ENCODE measurements around the gene CSTA. TPM values are rescaled to one million over a fixed set of nuclear protein-coding genes. Genes with fewer than 3 reads are reported as not detected.

CSTA gene
- total RNA-seq, 2 experiments from 2014 or later, result 1.2 to 1.4 TPM

GRCh38 chr3:122284486-122284885, 40.6 kb upstream of the CSTA start:
- Mint-ChIP-seq H3K27me3 (no peaks in the 10 kb centered on the region), H3K4me3 (no peak overlapping the region), H3K27ac (no peak overlapping the region), H3K9me3 (no peaks in the 10 kb centered on the region), H3K36me3 (ENCODE audit: low read depth) (no peaks in the 10 kb centered on the region), H3K4me1 (ENCODE audit: low read depth) (peaks cover 6% of the 10 kb centered on the region)
- CTCF ChIA-PET, result no interaction called here
- Histone ChIP-seq H3K27me3 (ENCODE audit: control insufficient read depth in 1 of 2, insufficient read depth in 2 of 2, low read length in 2 of 2) (peaks cover 2 to 6% of the 10 kb centered on the region in 2 experiments), H3K4me1 (ENCODE audit: insufficient read depth, low read length) (peaks cover 2% of the 10 kb centered on the region), H3K36me3 (ENCODE audit: insufficient read depth, low read length) (no peaks in the 10 kb centered on the region), H3K27ac (ENCODE audit: low read depth in 1 of 2, low read length in 2 of 2) (no peak overlapping the region), H3K4me3 (ENCODE audit: low read length) (no peak overlapping the region), H3K9me3 (ENCODE audit: control insufficient read depth in 1 of 2, insufficient read depth in 1 of 2, low read length in 2 of 2) (no peaks in the 10 kb centered on the region)
- POLR2A ChIA-PET, result no interaction called here
- intact Hi-C loops (cut with DNase I, micrococcal nuclease), result no loop called here
- TF ChIP-seq CTCF (IDR thresholded peaks at IDR 0.05), result no peak
- no peak for ATAC-seq (ENCODE audit: poor library complexity)
- no peak for DNase-seq

- ATAC-seq (ENCODE audit: poor library complexity), result no peak
- Histone ChIP-seq H3K9me3 (ENCODE audit: control insufficient read depth in 1 of 2, insufficient read depth in 1 of 2, low read length in 2 of 2) (no peaks in the 10 kb centered on the region), H3K4me1 (ENCODE audit: insufficient read depth, low read length) (peaks cover 13% of the 10 kb centered on the region), H3K27me3 (ENCODE audit: control insufficient read depth in 1 of 2, insufficient read depth in 2 of 2, low read length in 2 of 2) (no peaks in the 10 kb centered on the region), H3K27ac (ENCODE audit: low read depth in 1 of 2, low read length in 2 of 2) (no peak overlapping the region), H3K4me3 (ENCODE audit: low read length) (no peak overlapping the region), H3K36me3 (ENCODE audit: insufficient read depth, low read length) (no peaks in the 10 kb centered on the region)
- CTCF ChIA-PET, result no interaction called here
- no peak for DNase-seq
- no peak overlapping the region for H3K27ac Mint-ChIP-seq
- no peaks in the 10 kb centered on the region for H3K27me3 Mint-ChIP-seq
- no peak for TF ChIP-seq CTCF (IDR thresholded peaks at IDR 0.05)
- H3K4me3 Mint-ChIP-seq, result no peak overlapping the region
- H3K36me3 Mint-ChIP-seq (ENCODE audit: low read depth), result no peaks in the 10 kb centered on the region
- POLR2A ChIA-PET, result no interaction called here
- intact Hi-C loops (cut with DNase I, micrococcal nuclease), result no loop called here
- H3K4me1 Mint-ChIP-seq (ENCODE audit: low read depth), result peaks cover 19% of the 10 kb centered on the region
- no peaks in the 10 kb centered on the region for H3K9me3 Mint-ChIP-seq
Measured at GRCh38 chr3:122294359-122294758, 30.7 kb upstream of the CSTA start.

GRCh38 chr3:122295266-122296062, 29.6 kb upstream of the CSTA start:
- no peak for TF ChIP-seq CTCF (IDR thresholded peaks at IDR 0.05)
- peaks cover 0 to 5% of the 10 kb centered on the region in 2 experiments for H3K9me3 ChIP-seq (ENCODE audit: control insufficient read depth in 1 of 2, insufficient read depth in 1 of 2, low read length in 2 of 2)
- peaks cover 2% of the 10 kb centered on the region for H3K9me3 Mint-ChIP-seq
- no peaks in the 10 kb centered on the region for H3K36me3 Mint-ChIP-seq (ENCODE audit: low read depth)
- H3K27me3 ChIP-seq (ENCODE audit: control insufficient read depth in 1 of 2, insufficient read depth in 2 of 2, low read length in 2 of 2), result no peaks in the 10 kb centered on the region
- no peak overlapping the region for H3K4me3 ChIP-seq (ENCODE audit: low read length)
- H3K27ac ChIP-seq (ENCODE audit: low read depth in 1 of 2, low read length in 2 of 2), result no peak overlapping the region
- DNase-seq (peak in 3 of 14 experiments; percentile 43 to 53 (median 46)), ATAC-seq (ENCODE audit: poor library complexity) (no peak)
- intact Hi-C loops (cut with DNase I, micrococcal nuclease), result no loop called here
- no peak overlapping the region for H3K4me3 Mint-ChIP-seq
- H3K27me3 Mint-ChIP-seq, result no peaks in the 10 kb centered on the region
- ChIA-PET POLR2A (no interaction called here), CTCF (no interaction called here)
- peaks cover 11% of the 10 kb centered on the region for H3K4me1 Mint-ChIP-seq (ENCODE audit: low read depth)
- H3K4me1 ChIP-seq (ENCODE audit: insufficient read depth, low read length), result peaks cover 10% of the 10 kb centered on the region
- no peak overlapping the region for H3K27ac Mint-ChIP-seq
- no peaks in the 10 kb centered on the region for H3K36me3 ChIP-seq (ENCODE audit: insufficient read depth, low read length)
